Esophagus muscularis mucosa (tissue), 4 donors: ENCODE measurements around the gene ABHD12B.

Experiments
- CTCF ChIP-seq, 3 experiments: fragments of 200-600 bp in 2 of 3; fragments of 450-650 bp in 1 of 3; sonication (generic) in 2 of 3; IDR thresholded peaks; one replicate each; pipeline ENCODE4 v1.5.1; 2017 to 2019; ENCODE audit warnings: antibody characterized with exemption in 3 of 3, mild to moderate bottlenecking in 2 of 3, moderate library complexity in 1 of 3
- EP300 ChIP-seq: sonication (generic); formaldehyde crosslinking; IDR thresholded peaks from one replicate; pipeline ENCODE4 v1.6.1; 2017; ENCODE audit warnings: antibody characterized with exemption
- POLR2AphosphoS5 ChIP-seq, 2 donors: sonication (generic); formaldehyde crosslinking; IDR thresholded peaks; one replicate each; pipeline ENCODE4 v1.6.1; 2017; ENCODE audit warnings: antibody characterized with exemption in 2 of 2

- TF ChIP-seq CTCF (IDR thresholded peaks at IDR 0.05) (no peak), POLR2AphosphoS5 (IDR thresholded peaks at IDR 0.05) (no peak), EP300 (no peak)
Measured at GRCh38 chr14:50862036-50862570, 9.8 kb upstream of the ABHD12B start.
